Keratinocyte (primary cell): ENCODE data around the gene CFAP20DC.

ENCODE experiments used
- EZH2 ChIP-seq: IDR thresholded peaks from one replicate; pipeline ENCODE4 v1.6.1; 2012; ENCODE audit warnings: inconsistent platforms, mild to moderate bottlenecking, low read length, moderate library complexity
- TF ChIP-seq, protein P1 (sequence below), 3 experiments: IDR thresholded peaks in 1 of 3; conservative IDR thresholded peaks in 1 of 3; optimal IDR thresholded peaks in 1 of 3; 2 replicates in 2 of 3; 3 replicates in 1 of 3; pipeline versions ENCODE3 to v1.5.1; 2011; ENCODE audit warnings: low read length in 3 of 3, mild to moderate bottlenecking in 3 of 3, moderate library complexity in 2 of 3, control low read depth in 1 of 3, inconsistent platforms in 1 of 3; ENCODE audit not compliant: insufficient read depth in 2 of 3; ENCODE audit errors: extremely low read depth in 1 of 3

GRCh38 chr3:58789385-58789784 is 260.4 kb downstream of the CFAP20DC start:
- TF ChIP-seq EZH2 = no peak
- TF ChIP-seq, protein P1, sequence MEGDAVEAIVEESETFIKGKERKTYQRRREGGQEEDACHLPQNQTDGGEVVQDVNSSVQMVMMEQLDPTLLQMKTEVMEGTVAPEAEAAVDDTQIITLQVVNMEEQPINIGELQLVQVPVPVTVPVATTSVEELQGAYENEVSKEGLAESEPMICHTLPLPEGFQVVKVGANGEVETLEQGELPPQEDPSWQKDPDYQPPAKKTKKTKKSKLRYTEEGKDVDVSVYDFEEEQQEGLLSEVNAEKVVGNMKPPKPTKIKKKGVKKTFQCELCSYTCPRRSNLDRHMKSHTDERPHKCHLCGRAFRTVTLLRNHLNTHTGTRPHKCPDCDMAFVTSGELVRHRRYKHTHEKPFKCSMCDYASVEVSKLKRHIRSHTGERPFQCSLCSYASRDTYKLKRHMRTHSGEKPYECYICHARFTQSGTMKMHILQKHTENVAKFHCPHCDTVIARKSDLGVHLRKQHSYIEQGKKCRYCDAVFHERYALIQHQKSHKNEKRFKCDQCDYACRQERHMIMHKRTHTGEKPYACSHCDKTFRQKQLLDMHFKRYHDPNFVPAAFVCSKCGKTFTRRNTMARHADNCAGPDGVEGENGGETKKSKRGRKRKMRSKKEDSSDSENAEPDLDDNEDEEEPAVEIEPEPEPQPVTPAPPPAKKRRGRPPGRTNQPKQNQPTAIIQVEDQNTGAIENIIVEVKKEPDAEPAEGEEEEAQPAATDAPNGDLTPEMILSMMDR (optimal IDR thresholded peaks at IDR 0.05 in 1 of 3, IDR thresholded peaks at IDR 0.05 in 1 of 3, conservative IDR thresholded peaks at IDR 0.05 in 1 of 3; ENCODE audit: extremely low read depth in 1 of 3, insufficient read depth in 2 of 3, low read length in 3 of 3) = no peak
